GM18858 (cell line): Measurements from ENCODE around the gene NPIPB5.
"Not testable (repeated sequence)": the region's sequence is repeated elsewhere in the genome, so short reads cannot be mapped to it uniquely, and the experiment has no call there.

Source experiments
- ATAC-seq: cut with Tn5 transposase; IDR thresholded peaks from one replicate; pipeline ENCODE4 v1.9.1; 2021; ENCODE audit not compliant: unreplicated experiment

NPIPB5 gene

DNA sequence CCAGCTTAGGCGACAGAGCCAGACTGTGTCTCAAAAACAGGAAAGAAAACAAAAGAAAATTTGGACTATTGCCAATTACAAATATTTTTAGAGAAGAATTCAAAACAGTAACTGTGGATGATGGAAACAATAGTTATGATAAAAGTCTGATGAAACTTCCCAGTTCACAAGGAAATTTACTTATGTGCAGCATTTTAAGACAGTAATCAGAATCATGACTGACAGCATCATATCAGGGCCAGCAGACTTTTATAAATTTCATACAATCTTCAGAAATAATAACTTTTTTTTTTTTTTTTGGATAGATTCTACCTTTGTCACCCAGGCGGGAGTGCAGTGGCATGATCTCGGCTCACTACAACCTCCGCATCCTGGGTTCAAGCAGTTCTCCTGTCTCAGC is at the start of gene NPIPB5:
TSS of gene NPIPB5 (plus strand) at position 301 of the 400 bp plus-strand sequence. CDS start 2,911 bp downstream, outside the sequence.
- not testable (repeated sequence) for ATAC-seq

DNA sequence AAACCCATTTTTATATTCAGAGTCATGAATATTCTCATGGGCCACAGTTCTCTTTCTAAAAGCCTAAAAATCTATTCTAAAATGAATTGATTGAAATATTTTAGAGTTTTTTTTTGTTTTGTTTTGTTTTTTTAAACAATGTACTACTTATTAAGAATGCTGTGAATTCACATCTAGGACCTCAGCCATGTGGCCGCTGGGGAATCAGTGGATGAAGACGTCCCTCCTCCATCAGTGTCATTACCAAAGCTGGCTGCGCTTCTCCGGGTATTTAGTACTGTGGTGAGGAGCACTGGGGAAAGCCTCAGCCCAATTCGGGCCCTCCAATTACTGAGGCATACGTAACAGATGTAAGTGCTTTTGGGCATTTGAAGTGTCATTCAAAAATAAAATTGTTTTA is 41.8 kb upstream of the NPIPB5 start:
- not testable (repeated sequence) for ATAC-seq

DNA sequence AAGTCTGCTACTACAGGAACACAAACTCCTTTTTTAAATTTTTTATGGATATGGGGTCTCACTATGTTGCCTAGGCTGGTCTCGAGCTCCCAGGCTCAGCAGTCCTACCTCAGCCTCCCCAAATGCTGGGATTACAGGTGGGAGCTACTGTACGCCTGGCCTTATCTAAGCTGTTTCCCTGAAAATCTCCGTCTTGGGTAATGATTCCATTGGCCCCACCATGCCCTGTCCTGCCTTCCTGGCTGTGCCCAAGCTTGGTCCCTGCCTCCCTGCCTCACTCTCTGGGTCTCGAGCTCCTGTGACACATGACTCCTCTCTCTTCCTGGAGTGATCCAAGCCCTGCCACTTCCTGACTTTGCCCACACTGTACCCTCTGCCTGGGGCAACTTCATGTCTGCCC is 27.3 kb downstream of the NPIPB5 start:
- ATAC-seq, result not testable (repeated sequence)

DNA sequence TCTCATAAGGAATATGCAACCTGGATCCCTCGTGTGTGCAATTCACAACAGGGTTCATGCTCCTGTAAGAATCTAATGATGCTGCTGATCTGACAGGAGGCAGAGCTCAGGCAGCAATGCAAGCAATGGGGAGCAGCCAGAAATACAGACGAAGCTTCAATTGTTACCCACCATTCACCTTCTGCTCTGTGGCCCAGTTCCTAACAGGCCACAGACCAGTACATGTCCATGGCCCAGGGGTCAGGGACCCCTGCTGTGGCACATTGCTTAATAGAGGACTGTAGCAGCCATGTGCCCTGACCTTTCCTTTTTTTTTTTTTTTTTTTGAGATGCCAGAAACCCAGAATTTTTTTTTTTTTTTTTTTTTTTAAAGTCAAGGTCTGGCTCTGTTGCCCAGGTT is 34.1 kb downstream of the NPIPB5 start:
- not testable (repeated sequence) for ATAC-seq

DNA sequence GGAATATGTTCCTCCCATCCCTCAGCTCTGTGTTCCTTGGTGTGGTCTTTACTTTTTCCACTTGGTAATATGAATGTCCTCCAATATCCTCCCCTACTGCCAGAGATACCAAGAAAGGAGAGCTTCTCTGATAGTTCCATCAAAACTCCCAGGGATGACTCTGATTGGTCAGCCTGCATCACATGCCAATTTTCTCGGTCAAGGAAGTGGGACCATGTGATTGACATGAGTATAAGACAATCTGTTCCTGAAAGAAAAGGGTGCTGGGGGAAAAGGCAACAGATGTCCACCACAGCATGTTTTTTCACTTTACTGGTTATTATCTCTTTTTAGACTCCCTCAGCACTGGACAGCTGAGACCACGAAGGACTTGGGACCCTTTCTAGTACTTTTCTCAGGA is 35.9 kb downstream of the NPIPB5 start:
- ATAC-seq, result not testable (repeated sequence)

DNA sequence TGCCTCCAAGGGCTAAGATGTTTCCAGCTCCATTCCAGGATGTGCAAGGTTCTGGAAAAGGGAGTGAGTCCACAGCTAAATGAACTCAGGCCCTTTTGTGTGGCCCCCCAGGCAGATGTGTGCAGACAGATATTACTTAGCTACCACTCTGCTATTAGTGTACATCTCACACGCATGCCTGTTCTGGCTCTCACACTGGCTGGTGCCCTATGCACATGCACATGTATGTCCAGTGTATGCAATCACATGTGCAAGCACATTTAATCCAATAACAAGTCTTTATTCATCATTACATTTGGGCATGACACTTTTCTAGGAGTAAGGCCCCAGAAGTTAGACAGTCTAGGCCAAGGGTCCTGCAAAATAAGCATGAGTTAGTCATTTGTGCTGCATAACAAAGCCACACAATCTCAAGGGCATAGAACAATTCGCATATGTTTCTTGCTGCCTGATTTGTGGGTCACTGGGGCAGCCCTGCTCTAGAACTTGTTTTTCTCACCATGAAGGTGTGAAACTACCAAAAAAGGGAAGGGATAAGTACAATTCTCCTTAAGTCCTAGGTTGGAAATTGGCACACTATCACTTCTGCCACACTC is 36.6 kb downstream of the NPIPB5 start:
- not testable (repeated sequence) for ATAC-seq

DNA sequence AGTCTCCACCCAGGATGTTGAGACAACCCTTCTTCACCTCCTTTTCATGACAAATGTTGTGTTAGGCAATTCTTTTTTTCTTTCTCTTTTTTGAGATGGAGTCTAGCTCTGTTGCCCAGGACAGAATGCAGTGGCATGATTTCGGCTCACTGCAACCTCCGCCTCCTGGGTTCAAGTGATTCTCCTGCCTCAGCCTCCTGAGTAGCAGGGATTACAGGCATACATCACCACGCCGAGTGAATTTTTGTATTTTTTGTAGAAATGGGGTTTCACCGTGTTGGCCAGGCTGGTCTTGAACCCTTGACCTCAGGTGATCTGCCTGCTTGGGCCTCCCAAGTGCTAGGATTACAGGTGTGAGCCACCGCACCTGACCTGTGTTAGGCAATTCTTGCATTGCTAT is 39.2 kb downstream of the NPIPB5 start:
- not testable (repeated sequence) for ATAC-seq

DNA sequence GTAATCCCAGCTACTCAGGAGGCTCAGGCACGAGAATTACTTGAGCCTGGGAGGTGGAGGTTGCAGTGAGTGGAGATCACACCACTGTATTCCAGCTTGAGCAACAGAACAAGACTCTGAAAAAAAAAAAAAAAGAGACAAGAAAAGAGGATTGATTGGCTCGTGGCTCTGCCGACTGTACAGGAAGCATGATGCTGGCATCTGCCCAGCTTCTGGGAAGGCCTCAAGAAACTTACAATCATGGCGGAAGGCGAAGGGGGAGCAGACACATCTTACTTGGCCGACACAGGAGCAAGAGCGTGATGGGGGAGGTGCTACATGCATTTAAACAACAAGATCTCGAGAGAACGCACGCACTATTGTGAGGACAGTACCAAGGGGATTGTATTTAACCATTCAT is 40.5 kb downstream of the NPIPB5 start:
- not testable (repeated sequence) for ATAC-seq

DNA sequence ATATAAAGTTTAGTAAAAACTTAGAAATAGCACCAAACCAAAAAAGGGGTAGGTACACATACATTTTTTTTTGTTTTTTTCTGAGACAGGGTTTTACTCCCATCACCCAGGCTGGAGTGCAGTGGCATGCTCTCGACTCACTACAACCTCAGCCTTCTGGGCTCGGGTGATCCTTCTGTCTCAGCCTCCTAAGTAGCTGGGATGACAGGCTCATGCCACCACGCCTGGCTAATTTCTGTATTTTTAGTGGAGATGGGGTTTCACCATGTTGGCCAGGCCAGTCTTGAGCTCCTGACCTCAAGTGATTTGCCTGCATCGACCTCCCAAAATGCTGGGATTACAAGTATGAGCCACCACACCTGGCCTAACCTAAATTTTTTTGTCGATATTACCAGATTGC is 41.0 kb downstream of the NPIPB5 start:
- ATAC-seq, result not testable (repeated sequence)

DNA sequence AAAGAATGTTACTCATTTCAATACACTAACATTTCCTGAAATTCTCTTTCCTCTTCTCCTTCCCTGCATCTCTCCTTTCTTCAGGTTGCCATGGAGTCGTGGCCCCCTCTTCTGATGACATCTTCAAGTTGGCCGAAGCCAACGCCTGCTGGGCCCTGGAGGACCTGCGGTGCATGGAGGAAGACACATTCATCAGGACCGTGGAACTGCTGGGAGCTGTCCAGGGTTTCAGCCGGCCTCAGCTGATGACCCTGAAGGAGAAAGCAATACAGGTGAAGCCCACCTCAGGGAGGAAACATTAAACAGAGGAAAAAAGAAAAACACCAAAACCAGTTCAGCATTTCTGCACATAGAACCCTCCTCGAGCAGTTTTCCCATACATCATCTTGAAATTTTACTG is 46.1 kb downstream of the NPIPB5 start:
- not testable (repeated sequence) for ATAC-seq
